Adrenal gland (tissue), 5 donors: ENCODE results near the gene CBLN2.

Experiments used
- CTCF ChIP-seq, 6 experiments: fragments of 450-650 bp in 4 of 6; fragments of 200-600 bp in 2 of 6; sonication (generic) in 1 of 6; IDR thresholded peaks; 1 replicate in 5 of 6; 2 replicates in 1 of 6; pipeline versions ENCODE4 v1.5.1 to v1.8.0; 2016 to 2021; ENCODE audit warnings: antibody characterized with exemption in 6 of 6, mild to moderate bottlenecking in 2 of 6, moderate library complexity in 1 of 6
- POLR2A ChIP-seq, 2 donors: fragments of 450-650 bp; IDR thresholded peaks; one replicate each; pipeline ENCODE4 v1.6.1; 2017; ENCODE audit warnings: antibody characterized with exemption in 2 of 2, mild to moderate bottlenecking in 2 of 2, moderate library complexity in 1 of 2
- donor health status: DM: no; HTN: no; CAD: no.

GRCh38 chr18:72541871-72542332, 2.2 kb downstream of the CBLN2 start:
- TF ChIP-seq CTCF (IDR thresholded peaks at IDR 0.05): no peak
- no peak for TF ChIP-seq POLR2A (IDR thresholded peaks at IDR 0.05)
